ENCODE measurements around the gene SCAF4. TPM values are rescaled to one million over a fixed set of nuclear protein-coding genes. Genes with fewer than 3 reads are reported as not detected.

The SCAF4 gene
- total RNA-seq, 2 experiments from 2014 or later = 25.9 to 87.3 TPM

GRCh38 chr21:31682620-31683019 is 49.3 kb downstream of the SCAF4 start:
- no TSS peak for BruUV-seq (replicated peaks)

DNA sequence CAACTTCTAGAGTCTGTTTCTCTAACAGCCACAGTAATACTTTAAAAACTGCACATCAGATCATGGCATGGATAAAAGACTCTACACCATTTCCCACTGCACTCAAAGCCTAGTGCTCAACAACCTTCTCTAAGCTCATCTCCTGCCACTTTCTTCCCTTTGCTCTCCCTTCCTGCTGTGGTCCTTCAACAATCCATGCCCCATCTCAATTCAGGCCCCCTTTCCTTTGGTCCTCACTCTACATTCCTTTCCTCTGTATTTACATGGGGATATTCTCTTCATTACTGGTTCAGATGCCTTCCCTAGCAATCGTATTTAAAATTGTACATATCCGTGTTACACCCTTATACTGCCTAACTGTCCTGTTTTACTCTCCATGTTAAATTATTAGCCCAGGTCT is 53.4 kb downstream of the SCAF4 start:
- Histone ChIP-seq H2AFZ (ENCODE audit: low read length) (no peak overlapping the region), H3K9me3 (ENCODE audit: low read length) (no peaks in the 10 kb centered on the region), H3K27ac (ENCODE audit: low read depth, low read length, poor library complexity, severe bottlenecking) (no peak overlapping the region), H3K79me2 (ENCODE audit: insufficient read depth, low read depth, low read length) (no peaks in the 10 kb centered on the region), H3K4me3 (ENCODE audit: low read depth, low read length, poor library complexity, severe bottlenecking) (no peak overlapping the region), H3K4me2 (ENCODE audit: low read length) (no peak overlapping the region), H3K36me3 (ENCODE audit: insufficient read depth, low read length) (peaks cover 68% of the 10 kb centered on the region), H3K9me2 (ENCODE audit: insufficient read depth, low read length) (no peaks in the 10 kb centered on the region), H3K4me1 (ENCODE audit: insufficient read depth, low read length, poor library complexity, severe bottlenecking) (peaks cover 14% of the 10 kb centered on the region), H4K20me1 (ENCODE audit: insufficient read depth, low read length) (no peaks in the 10 kb centered on the region; the same call in 1 of the 2 replicates)
- BruUV-seq (replicated peaks) = no TSS peak
- TF ChIP-seq EZH2phosphoT487 (IDR thresholded peaks at IDR 0.05; ENCODE audit: borderline replicate concordance, low read depth, low read length) (no peak), CTCF (conservative IDR thresholded peaks at IDR 0.05; ENCODE audit: low read length) (no peak)
- POLR2A ChIA-PET = no interaction called here
- CTCF ChIA-PET (ENCODE audit: unreplicated experiment) = no interaction called here
- DNase-seq (ENCODE audit: low spot score) = no peak
- intact Hi-C loops (cut with micrococcal nuclease; ENCODE audit: unreplicated experiment) = no loop called here

More at GRCh38 chr21:31682620-31683019, 49.3 kb downstream of the SCAF4 start:
- no peak overlapping the region for H2AFZ ChIP-seq (ENCODE audit: low read length)
- TF ChIP-seq CTCF (conservative IDR thresholded peaks at IDR 0.05; ENCODE audit: low read length) = no peak
- no peak for TF ChIP-seq EZH2phosphoT487 (IDR thresholded peaks at IDR 0.05; ENCODE audit: borderline replicate concordance, low read depth, low read length)
- peaks cover 98% of the 10 kb centered on the region for H3K36me3 ChIP-seq (ENCODE audit: insufficient read depth, low read length)
- POLR2A ChIA-PET = no interaction called here
- H3K27ac ChIP-seq (ENCODE audit: low read depth, low read length, poor library complexity, severe bottlenecking) = no peak overlapping the region
- CTCF ChIA-PET (ENCODE audit: unreplicated experiment) = no interaction called here
- DNase-seq (ENCODE audit: low spot score) = no peak
- H3K4me3 ChIP-seq (ENCODE audit: low read depth, low read length, poor library complexity, severe bottlenecking) = no peak overlapping the region
- no peaks in the 10 kb centered on the region for H3K9me3 ChIP-seq (ENCODE audit: low read length)
- H3K4me1 ChIP-seq (ENCODE audit: insufficient read depth, low read length, poor library complexity, severe bottlenecking) = no peaks in the 10 kb centered on the region
- no peaks in the 10 kb centered on the region for H3K79me2 ChIP-seq (ENCODE audit: insufficient read depth, low read depth, low read length)
- no peaks in the 10 kb centered on the region; the same call in 1 of the 2 replicates for H4K20me1 ChIP-seq (ENCODE audit: insufficient read depth, low read length)
- H3K4me2 ChIP-seq (ENCODE audit: low read length) = no peak overlapping the region
- H3K9me2 ChIP-seq (ENCODE audit: insufficient read depth, low read length) = no peaks in the 10 kb centered on the region
- intact Hi-C loops (cut with micrococcal nuclease; ENCODE audit: unreplicated experiment) = no loop called here

GRCh38 chr21:31677047-31677446 is 54.9 kb downstream of the SCAF4 start:
- Histone ChIP-seq H3K4me1 (ENCODE audit: insufficient read depth, low read length, poor library complexity, severe bottlenecking) (peaks cover 14% of the 10 kb centered on the region), H3K36me3 (ENCODE audit: insufficient read depth, low read length) (peaks cover 63% of the 10 kb centered on the region), H4K20me1 (ENCODE audit: insufficient read depth, low read length) (no peaks in the 10 kb centered on the region; the same call in 1 of the 2 replicates), H2AFZ (ENCODE audit: low read length) (no peak overlapping the region), H3K4me2 (ENCODE audit: low read length) (no peak overlapping the region), H3K9me3 (ENCODE audit: low read length) (no peaks in the 10 kb centered on the region), H3K79me2 (ENCODE audit: insufficient read depth, low read depth, low read length) (no peaks in the 10 kb centered on the region), H3K9me2 (ENCODE audit: insufficient read depth, low read length) (no peaks in the 10 kb centered on the region), H3K4me3 (ENCODE audit: low read depth, low read length, poor library complexity, severe bottlenecking) (no peak overlapping the region), H3K27ac (ENCODE audit: low read depth, low read length, poor library complexity, severe bottlenecking) (no peak overlapping the region)
- CTCF ChIA-PET (ENCODE audit: unreplicated experiment) = no interaction called here
- POLR2A ChIA-PET = interaction anchor here (1.0 kb wide), 1 partner anchor 8 kb away, joined by 3 read pairs; no protein-coding TSS in a partner anchor
- TF ChIP-seq CTCF (conservative IDR thresholded peaks at IDR 0.05; ENCODE audit: low read length) (no peak), EZH2phosphoT487 (IDR thresholded peaks at IDR 0.05; ENCODE audit: borderline replicate concordance, low read depth, low read length) (no peak)
- BruUV-seq (replicated peaks) = no TSS peak
- intact Hi-C loops (cut with micrococcal nuclease; ENCODE audit: unreplicated experiment) = no loop called here
- no peak for DNase-seq (ENCODE audit: low spot score)
